Heart left ventricle (tissue), 13 donors: ENCODE measurements around the gene CRYL1.

Source experiments
- CTCF ChIP-seq, 12 donors: fragments of 200-600 bp; sonication (generic) in 4 of 12; IDR thresholded peaks; one replicate each; pipeline versions ENCODE4 v1.5.0 to v1.8.0; 2018 to 2022; ENCODE audit warnings: antibody characterized with exemption in 12 of 12, mild to moderate bottlenecking in 5 of 12
- POLR2A ChIP-seq, 2 donors: fragments of 450-650 bp; IDR thresholded peaks; one replicate each; pipeline ENCODE4 v1.6.1; 2017; ENCODE audit warnings: antibody characterized with exemption in 2 of 2, mild to moderate bottlenecking in 2 of 2, moderate library complexity in 2 of 2
- donor health status: ischemic (EF 13 %, LVEDD 7.1; RV severe dilation, severe dysfunction).
- donor health status: DM: no; HTN: yes; CAD: no.
- donor health status: DM: no; HTN: no; CAD: no.
- donor health status: ischemic (EF 25% LVEDD 6.9; RV normal size, moderate dysfunction).
- donor health status: ischemic (EF 25% LVEDD 5.7; RV mildly dilated, moderate dysfunction).
- donor health status: ischemic (EF 35%, LVEDD 5.7; RV mildly dilated, moderate dysfunction).
- donor health status: nonischemic (EF 11% LVEDD 7.7; RV severe dilation, severe dysfunction).
- donor health status: DM: yes; HTN: yes; CAD: no.
- donor health status: PGD.
- donor health status: ischemic (EF 29% LVEDD 5.4; RV normal size, mild dysfunction).
- donor health status: nonischemic (EF 23%, LVEDD 6.1; RV moderate dilation, normal function).

DNA sequence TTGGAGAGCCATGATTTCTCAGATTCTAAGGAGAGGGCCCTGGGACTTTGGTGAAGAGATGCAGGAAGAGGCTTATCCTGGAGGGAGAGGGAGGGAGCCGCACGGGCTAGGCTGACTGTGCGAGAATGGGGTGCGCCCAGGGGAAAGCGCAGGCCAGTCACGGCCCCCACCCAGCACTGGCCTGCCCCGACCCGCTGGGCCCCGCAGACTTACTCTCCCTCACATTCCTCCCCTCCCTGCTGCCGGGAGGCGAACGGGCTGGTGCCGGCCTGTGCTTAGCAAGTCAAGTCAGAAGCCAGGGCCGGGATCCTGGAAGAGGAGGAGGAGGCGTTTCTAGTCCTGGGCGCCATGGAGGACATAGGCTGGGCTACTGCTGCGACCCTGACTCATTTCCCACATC is 120.0 kb downstream of the CRYL1 start:
- TF ChIP-seq POLR2A (IDR thresholded peaks at IDR 0.05) (no peak), CTCF (IDR thresholded peaks at IDR 0.05) (no peak)
